Esophagus mucosa (tissue), 1 donor: Measurements from ENCODE around the gene DPCD. TPM values are rescaled to one million over a fixed set of nuclear protein-coding genes. Genes with fewer than 3 reads are reported as not detected.

Source experiments
- ATAC-seq: fragments of 200-7000 bp; cut with Tn5 transposase; one replicate; pipeline ENCODE4 v1.9.1; 2020
- total RNA-seq: library from RNA; stranded (reverse); gene quantifications from one replicate; pipeline ENCODE4 v1.2.4, GENCODE V29; 2023
- donor health status: DM: yes; HTN: yes; CAD: no.

The DPCD gene
- 19.0 TPM for total RNA-seq

GRCh38 chr10:101587725-101588653 lies at the start of gene DPCD, which contains the start of gene POLL:
TSS of gene DPCD (plus strand) at chr10:101588321. CDS start at chr10:101588337, 16 bp downstream.
TSS of gene POLL (minus strand) at chr10:101588257. CDS start at chr10:101587360, 897 bp downstream.
- ATAC-seq, result peak; percentile 88

- ATAC-seq, result no peak
Measured at GRCh38 chr10:101538446-101538845, 49.7 kb upstream of the DPCD start.

GRCh38 chr10:101545898-101546297 lies 42.2 kb upstream of the DPCD start:
- no peak for ATAC-seq

- no peak for ATAC-seq
Measured at GRCh38 chr10:101550965-101551364, 37.2 kb upstream of the DPCD start.

- no peak for ATAC-seq
Measured at GRCh38 chr10:101552442-101552841, 35.7 kb upstream of the DPCD start.

- ATAC-seq, result no peak
Measured at GRCh38 chr10:101557541-101557940, 30.6 kb upstream of the DPCD start.

GRCh38 chr10:101558204-101558603 lies 29.9 kb upstream of the DPCD start:
- ATAC-seq, result peak; percentile 97

- ATAC-seq, result no peak
Measured at GRCh38 chr10:101558671-101559595, 29.2 kb upstream of the DPCD start.

GRCh38 chr10:101559596-101560297 lies 28.4 kb upstream of the DPCD start:
- ATAC-seq, result no peak

- no peak for ATAC-seq
Measured at GRCh38 chr10:101560298-101561067, 27.6 kb upstream of the DPCD start.

- no peak for ATAC-seq
Measured at GRCh38 chr10:101561068-101561915, 26.8 kb upstream of the DPCD start.

GRCh38 chr10:101562231-101562630 lies 25.9 kb upstream of the DPCD start:
- no peak for ATAC-seq

- ATAC-seq, result no peak
Measured at GRCh38 chr10:101563007-101563406, 25.1 kb upstream of the DPCD start.

- no peak for ATAC-seq
Measured at GRCh38 chr10:101563497-101564040, 24.6 kb upstream of the DPCD start.

- no peak for ATAC-seq
Measured at GRCh38 chr10:101564490-101564991, 23.6 kb upstream of the DPCD start.

- ATAC-seq, result no peak
Measured at GRCh38 chr10:101565370-101565900, 22.7 kb upstream of the DPCD start.

GRCh38 chr10:101565936-101566332 lies 22.2 kb upstream of the DPCD start:
- ATAC-seq, result no peak

GRCh38 chr10:101566333-101567164 lies 21.6 kb upstream of the DPCD start:
- ATAC-seq, result no peak
